Mesodermal cell (in vitro differentiated cells): Measurements from ENCODE around the gene NKAP. TPM values are rescaled to one million over a fixed set of nuclear protein-coding genes. Genes with fewer than 3 reads are reported as not detected.
"Not testable (repeated sequence)": the region's sequence is repeated elsewhere in the genome, so short reads cannot be mapped to it uniquely, and the experiment has no call there.

ENCODE experiments used
- H3K27ac ChIP-seq: 2 replicates; pipeline ENCODE4 v1.7.0; 2013; ENCODE audit warnings: mild to moderate bottlenecking, low read depth, low read length, moderate library complexity; ENCODE audit not compliant: severe bottlenecking
- H3K36me3 ChIP-seq: 2 replicates; pipeline ENCODE4 v1.7.1; 2013; ENCODE audit warnings: mild to moderate bottlenecking, low read length, moderate library complexity; ENCODE audit not compliant: control insufficient read depth, insufficient read depth
- H3K4me1 ChIP-seq: one replicate; pipeline ENCODE4 v1.7.1; 2013; ENCODE audit warnings: mild to moderate bottlenecking, low read length; ENCODE audit not compliant: insufficient read depth, control insufficient read depth, poor library complexity, severe bottlenecking
- H3K4me3 ChIP-seq: 2 replicates; pipeline ENCODE4 v1.7.0; 2013; ENCODE audit warnings: low read length, control low read depth, mild to moderate bottlenecking; ENCODE audit not compliant: insufficient read depth, poor library complexity, severe bottlenecking; ENCODE audit errors: extremely low read depth
- H3K9me3 ChIP-seq: 2 replicates; pipeline ENCODE4 v1.7.1; 2013; ENCODE audit warnings: mild to moderate bottlenecking, low read length, moderate library complexity; ENCODE audit not compliant: control insufficient read depth
- WGBS, 2 experiments: methylation state at CpG; one replicate each; pipeline ENCODE4 v1.1.5; 2013; ENCODE audit warnings: missing lambda C conversion rate in 2 of 2; ENCODE audit not compliant: insufficient coverage in 2 of 2; 5-methylcytosine and 5-hydroxymethylcytosine counted together
- polyA plus RNA-seq, 2 experiments: library from polyadenylated mRNA; stranded (reverse); fragments of 50-300 nt; gene quantifications; one replicate each; pipeline ENCODE4 v1.2.3, GENCODE V29; 2013

Gene NKAP
- 6.8 TPM for polyA plus RNA-seq (2013, experiment 1 of 2)
- polyA plus RNA-seq (2013, experiment 2 of 2), result 10.9 TPM

DNA sequence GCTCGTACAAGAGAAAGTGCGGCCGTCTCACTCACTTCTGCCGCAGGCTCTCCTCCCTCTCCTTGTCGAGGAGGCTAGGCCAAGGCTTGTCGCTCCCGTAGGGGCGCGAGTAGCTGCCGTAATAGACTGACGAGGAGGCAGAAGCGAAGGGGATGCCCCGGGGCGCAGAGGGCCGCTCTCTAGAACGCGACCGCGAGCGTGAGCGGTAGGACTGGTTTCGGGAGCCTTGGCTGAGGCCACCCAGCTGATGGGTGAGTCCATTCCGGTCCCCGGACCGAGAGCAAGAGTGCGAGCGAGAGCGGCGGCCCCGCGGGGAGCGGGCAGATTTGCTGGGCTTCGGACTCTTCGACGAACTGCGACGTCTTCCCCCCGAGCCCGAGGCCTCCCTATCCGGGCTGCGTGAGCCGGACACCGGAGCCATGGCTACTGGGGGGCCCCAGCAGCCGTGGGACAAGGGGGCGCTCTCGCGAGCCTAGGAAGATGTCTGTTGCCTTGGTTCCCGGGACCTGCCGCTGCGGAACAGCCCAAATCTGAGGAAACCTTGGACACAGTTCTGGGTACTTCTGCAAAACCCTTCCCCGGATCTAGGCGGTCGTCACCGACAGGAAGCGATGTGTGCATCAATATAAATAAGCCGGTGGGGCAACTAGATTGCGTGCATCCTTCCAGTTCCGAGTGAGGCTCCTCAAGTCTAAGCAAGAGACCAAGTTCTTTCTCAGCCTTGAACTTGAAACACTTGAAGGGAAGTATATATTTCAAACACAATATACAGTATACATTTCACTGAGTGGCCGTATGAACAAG, at the start of gene NKAP:
Gene NKAP, minus strand, starts transcription at position 567 of the 804 bp plus-strand sequence. Its CDS starts 146 bp downstream, at position 421.
- 0% methylated on average over 4 to 12 of the region's 59 CpGs for WGBS, 2 experiments
- Histone ChIP-seq H3K4me1 (no peaks in the 10 kb centered on the region), H3K27ac (peak within 1 kb of the TSS; percentile 86), H3K36me3 (no peaks in the 10 kb centered on the region), H3K4me3 (peak within 1 kb of the TSS; percentile 60), H3K9me3 (no peaks in the 10 kb centered on the region)

DNA sequence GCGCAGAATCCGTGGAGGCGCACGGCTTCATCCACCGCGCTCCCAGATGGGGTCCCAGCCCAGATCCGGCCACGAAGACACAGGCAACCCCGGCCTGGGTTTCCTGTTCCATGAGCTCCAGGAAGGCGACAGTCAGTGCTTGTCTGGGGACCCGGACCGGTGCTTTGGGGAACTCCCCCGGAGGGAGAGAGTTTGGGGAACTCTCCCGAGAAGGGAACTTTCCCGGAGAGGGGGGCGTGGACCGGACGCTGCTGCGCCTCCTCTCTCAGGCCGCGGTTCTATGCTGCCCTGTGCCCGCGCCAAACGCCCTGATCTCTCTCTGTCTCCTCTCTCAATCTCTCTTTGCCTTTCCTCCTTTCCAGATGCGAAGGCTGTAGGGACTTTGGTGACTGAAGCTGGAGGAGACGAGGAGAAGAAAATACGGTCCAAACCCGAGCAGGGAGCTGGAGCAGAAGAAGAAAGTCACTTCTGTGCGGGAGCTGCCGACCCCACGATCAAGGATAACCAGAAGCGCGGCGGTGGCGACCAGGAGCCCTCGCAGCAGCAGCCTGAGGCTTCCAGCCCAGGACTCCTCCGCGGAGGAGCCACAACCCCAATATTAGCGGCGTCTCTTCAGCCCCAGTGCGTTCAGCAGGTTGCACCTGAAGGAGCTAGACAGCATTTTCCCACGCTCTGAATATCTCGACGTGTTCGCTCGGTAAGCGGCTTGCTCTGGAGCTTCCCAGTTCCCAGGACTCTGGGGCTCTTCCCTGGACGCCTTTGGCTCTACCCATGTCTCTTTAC, 47.6 kb upstream of the NKAP start:
- Histone ChIP-seq H3K9me3 (no peaks in the 10 kb centered on the region), H3K4me3 (peak overlapping the region; percentile 16), H3K4me1 (peaks cover 2% of the 10 kb centered on the region), H3K36me3 (no peaks in the 10 kb centered on the region), H3K27ac (no peak overlapping the region)
- 0% methylated on average over 10 to 18 of the region's 48 CpGs for WGBS, 2 experiments

DNA sequence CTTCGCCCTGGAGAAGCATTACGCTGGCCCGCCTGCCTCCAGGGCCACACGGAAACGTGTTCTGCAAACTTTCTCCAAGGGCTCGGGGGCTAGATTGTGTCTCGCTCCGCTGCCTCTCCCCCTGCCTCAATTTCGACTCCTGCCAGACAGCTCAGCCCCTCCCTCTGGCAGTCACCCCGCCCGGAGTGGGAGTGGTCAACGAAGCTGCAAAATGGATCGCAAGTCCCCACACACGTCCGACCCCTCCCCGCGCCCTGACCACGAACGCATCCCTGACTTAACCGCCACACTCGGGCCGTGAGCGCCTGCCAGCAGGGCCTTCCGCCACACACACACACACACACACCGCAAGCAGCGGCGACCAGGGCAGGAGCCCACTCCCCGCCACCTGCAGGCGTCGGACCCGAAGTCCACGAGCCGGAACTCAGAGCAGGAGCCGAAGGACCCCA, 47.0 kb upstream of the NKAP start:
- H3K36me3 ChIP-seq, result no peaks in the 10 kb centered on the region
- peak overlapping the region; percentile 16 for H3K4me3 ChIP-seq
- H3K9me3 ChIP-seq, result no peaks in the 10 kb centered on the region
- peaks cover 2% of the 10 kb centered on the region for H3K4me1 ChIP-seq
- H3K27ac ChIP-seq, result no peak overlapping the region
- 3% methylated on average over 8 to 18 of the region's 34 CpGs for WGBS, 2 experiments

DNA sequence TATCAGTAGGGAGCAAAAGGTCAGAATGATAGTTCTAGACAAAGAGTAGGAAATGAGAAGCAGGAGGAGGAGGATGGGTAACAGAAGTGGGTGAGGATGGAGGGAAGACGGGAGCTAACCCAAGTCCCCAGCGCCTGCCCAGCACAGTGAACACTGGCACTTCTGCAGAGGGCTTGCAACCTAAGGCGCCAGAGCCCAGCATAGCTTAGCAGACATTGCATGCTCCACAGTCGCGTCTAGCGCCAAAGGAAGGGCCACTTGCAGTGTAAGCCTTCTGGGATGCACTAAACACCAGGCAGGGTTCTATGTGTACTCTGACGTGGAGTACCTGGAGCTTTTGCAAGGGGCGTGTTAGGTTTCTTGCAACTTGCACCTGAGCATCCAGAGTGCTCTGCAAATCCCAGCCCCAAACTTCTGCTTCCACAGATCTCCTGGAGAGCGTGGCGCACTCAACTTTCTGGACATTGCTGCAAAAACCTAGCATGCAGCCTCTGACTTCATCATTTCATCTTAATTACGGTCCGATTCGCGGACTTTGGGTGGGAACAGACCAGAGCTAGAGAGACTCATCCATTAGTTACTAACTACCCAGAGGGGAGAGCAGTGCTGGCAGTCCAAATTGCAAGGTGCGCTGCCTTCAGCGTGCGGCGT, 46.5 kb upstream of the NKAP start:
- no peak overlapping the region for H3K27ac ChIP-seq
- no peaks in the 10 kb centered on the region for H3K36me3 ChIP-seq
- peaks cover 2% of the 10 kb centered on the region for H3K4me1 ChIP-seq
- WGBS, 2 experiments, result 2 to 7% methylated on average over 10 to 12 of the region's 18 CpGs
- H3K4me3 ChIP-seq, result no peak overlapping the region
- no peaks in the 10 kb centered on the region for H3K9me3 ChIP-seq

DNA sequence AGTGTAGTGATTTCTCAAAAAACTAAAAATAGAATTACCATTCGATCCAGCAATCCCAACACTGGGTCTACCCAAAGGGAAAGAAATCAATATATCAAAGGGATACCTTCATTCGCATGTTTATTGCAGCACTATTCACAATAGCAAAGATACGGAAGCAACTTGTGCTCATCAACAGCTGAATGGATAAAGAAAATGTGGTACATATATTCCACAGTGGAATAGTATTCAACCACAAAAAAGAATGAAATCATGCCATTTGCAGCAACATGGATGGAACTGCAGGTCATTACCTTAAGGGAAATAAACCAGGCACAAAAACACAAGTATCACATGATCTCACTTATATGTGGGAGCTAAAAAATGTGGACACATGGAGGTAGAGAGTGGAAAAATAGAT, 42.7 kb upstream of the NKAP start:
- Histone ChIP-seq H3K4me3 (no peak overlapping the region), H3K27ac (no peak overlapping the region), H3K4me1 (peaks cover 2% of the 10 kb centered on the region), H3K36me3 (no peaks in the 10 kb centered on the region), H3K9me3 (no peaks in the 10 kb centered on the region)
- no CpG with 5 or more reads among the region's 3 CpGs for whole genome bisulfite sequencing, 2 experiments

DNA sequence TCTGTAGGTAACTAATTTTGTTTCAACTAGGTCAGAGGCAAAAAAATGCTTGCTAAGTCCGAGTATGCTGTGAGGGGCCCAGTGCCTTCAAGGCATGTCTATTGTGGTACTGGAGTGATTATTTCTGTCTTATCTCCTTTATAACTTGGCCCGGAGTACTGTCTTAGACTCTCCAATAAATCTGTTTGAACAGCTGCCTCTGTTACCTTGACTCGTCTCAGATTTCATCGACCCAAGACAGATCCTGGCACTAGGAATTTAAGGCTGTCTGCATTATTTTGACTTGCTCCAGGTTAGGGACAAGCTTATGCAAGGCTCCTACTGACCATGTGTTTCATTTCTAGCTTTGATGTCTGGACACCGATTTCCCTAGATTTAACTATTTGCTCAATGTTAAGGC, 41.1 kb upstream of the NKAP start:
- WGBS, 2 experiments, result 83 to 100% methylated on average over 1 of the region's 5 CpGs
- no peak overlapping the region for H3K27ac ChIP-seq
- H3K4me3 ChIP-seq, result no peak overlapping the region
- H3K9me3 ChIP-seq, result no peaks in the 10 kb centered on the region
- H3K36me3 ChIP-seq, result no peaks in the 10 kb centered on the region
- no peaks in the 10 kb centered on the region for H3K4me1 ChIP-seq

DNA sequence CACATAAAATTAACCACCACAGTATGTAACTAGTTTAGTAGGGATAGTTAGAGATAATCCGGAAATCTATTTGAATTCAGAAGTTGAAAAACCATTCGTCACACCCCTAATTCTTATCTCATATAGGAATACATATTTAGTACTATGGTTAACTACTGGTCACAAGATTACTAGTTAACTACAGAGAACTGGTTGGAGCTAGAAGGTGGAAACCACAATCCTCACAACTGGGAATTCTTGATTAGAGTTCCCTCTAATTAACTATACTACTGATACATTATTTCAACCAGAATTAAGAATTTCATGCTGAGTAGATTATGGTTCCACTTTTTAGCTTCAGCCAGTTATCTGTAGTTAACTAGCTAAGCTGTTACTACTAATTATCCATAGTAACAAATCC, 39.9 kb upstream of the NKAP start:
- H3K4me1 ChIP-seq, result no peaks in the 10 kb centered on the region
- H3K36me3 ChIP-seq, result no peaks in the 10 kb centered on the region
- no peak overlapping the region for H3K4me3 ChIP-seq
- no CpG with 5 or more reads among the region's 2 CpGs for WGBS, 2 experiments
- H3K9me3 ChIP-seq, result no peaks in the 10 kb centered on the region
- no peak overlapping the region for H3K27ac ChIP-seq

DNA sequence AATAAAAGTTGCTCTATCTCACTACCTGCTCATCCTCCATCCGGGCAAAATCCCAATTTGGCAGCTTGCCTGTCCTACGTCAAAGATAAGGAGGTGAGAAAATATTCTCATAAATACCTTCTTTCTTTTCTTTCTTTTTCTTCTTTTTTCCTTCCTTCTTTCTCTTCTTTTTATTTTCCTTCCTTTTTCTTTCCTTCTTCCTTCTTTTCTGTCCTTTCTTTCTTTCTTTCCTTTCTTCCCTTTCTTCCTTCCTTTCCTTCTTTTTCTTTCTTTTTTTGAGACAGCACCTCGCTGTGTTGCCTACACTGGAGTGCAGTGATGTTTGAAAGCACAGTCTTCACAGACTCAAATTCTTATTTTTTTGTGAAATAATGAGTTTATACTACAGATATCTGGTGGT, 38.6 kb upstream of the NKAP start:
- H3K36me3 ChIP-seq, result no peaks in the 10 kb centered on the region
- 37% methylated on average over 2 of the region's 3 CpGs; no CpG with 5 or more reads in 1 of the 2 experiments for WGBS, 2 experiments

DNA sequence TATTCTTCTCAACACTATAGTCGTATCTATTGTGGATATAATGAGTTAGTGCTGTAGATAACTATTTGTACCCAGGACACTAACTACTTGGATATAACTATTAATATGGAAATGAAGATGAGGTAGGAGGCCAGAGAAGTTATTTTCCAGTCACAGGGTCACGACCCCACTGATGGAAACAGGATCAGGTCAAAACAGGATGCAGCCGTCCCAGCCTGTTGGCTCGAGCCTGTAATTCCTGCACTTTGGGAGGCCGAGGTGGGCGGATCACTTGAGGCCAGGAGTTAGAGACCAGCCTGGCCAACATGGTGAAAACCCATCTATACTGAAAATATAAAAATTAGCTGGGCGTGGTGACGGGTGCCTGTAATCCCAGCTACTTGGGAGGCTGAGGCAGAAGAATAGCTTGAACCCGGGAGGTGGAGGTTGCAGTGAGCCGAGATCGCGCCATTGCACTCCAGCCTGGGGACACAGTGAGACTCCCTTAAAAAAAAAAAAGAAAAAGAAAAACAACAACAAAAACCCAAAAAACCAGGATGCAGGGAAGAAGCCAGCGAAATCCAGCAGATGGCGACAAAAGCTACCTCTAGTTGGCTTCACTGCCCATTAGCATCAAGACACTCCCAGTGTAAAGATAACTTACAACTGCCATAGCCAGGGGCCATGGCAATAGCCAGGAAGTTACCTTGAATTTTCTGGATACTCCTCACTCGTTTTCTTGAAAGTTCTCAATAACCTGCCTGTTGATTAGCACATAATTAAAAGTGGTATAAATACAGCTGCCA, 37.9 kb upstream of the NKAP start:
- WGBS, 2 experiments, result 40 to 50% methylated on average over 1 to 2 of the region's 15 CpGs
- H3K36me3 ChIP-seq, result no peaks in the 10 kb centered on the region
- no peaks in the 10 kb centered on the region for H3K4me1 ChIP-seq
- no peak overlapping the region for H3K4me3 ChIP-seq
- H3K27ac ChIP-seq, result no peak overlapping the region
- H3K9me3 ChIP-seq, result no peaks in the 10 kb centered on the region

More for the DNA sequence above, 38.6 kb upstream of the NKAP start:
- H3K4me3 ChIP-seq, result no peak overlapping the region
- no peaks in the 10 kb centered on the region for H3K4me1 ChIP-seq
- H3K9me3 ChIP-seq, result no peaks in the 10 kb centered on the region
- H3K27ac ChIP-seq, result no peak overlapping the region

DNA sequence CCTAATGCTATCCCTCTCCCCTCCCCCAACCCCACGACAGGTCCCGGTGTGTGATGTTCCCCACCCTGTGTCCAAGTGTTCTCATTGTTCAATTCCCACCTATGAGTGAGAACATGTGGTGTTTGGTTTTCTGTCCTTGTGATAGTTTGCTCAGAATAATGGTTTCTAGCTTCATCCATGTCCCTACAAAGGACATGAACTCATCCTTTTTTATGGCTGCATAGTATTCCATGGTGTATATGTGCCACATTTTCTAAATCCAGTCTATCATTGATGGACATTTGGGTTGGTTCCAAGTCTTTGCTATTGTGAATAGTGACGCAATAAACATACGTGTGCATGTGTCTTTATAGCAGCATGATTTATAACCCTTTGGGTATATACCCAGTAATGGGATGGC, 33.6 kb upstream of the NKAP start:
- H3K36me3 ChIP-seq, H3K4me3 ChIP-seq, H3K9me3 ChIP-seq, H3K27ac ChIP-seq, H3K4me1 ChIP-seq: not testable (repeated sequence)
- no CpG with 5 or more reads among the region's 4 CpGs for WGBS, 2 experiments
